Neutrophil (primary cell): ENCODE results near the gene ANAPC16.
A peak's percentile ranks its signal among the peaks of the same experiment; 100 is the strongest.

Experiments used
- H3K27ac ChIP-seq: fragments of 200-600 bp; sonication (generic); 2 replicates; pipeline ENCODE4 v1.5.1; 2016; ENCODE audit warnings: mild to moderate bottlenecking, moderate library complexity
- H3K27me3 ChIP-seq: fragments of 200-600 bp; sonication (generic); 2 replicates; pipeline ENCODE4 v1.6.0; 2016; ENCODE audit warnings: mild to moderate bottlenecking
- H3K36me3 ChIP-seq: fragments of 200-600 bp; sonication (generic); 2 replicates; pipeline ENCODE4 v1.5.1; 2017
- H3K4me1 ChIP-seq, 2 experiments: fragments of 200-600 bp in 1 of 2; sonication (generic) in 1 of 2; 1 replicate in 1 of 2; 2 replicates in 1 of 2; pipeline versions ENCODE4 v1.5.1 to v1.6.1; 2013 to 2016; ENCODE audit warnings: low read depth in 1 of 2, low read length in 1 of 2, mild to moderate bottlenecking in 1 of 2, moderate library complexity in 1 of 2; ENCODE audit not compliant: control insufficient read depth in 1 of 2, insufficient read depth in 1 of 2
- H3K4me3 ChIP-seq, 2 experiments: fragments of 200-600 bp in 1 of 2; sonication (generic) in 1 of 2; 1 replicate in 1 of 2; 2 replicates in 1 of 2; pipeline ENCODE4 v1.5.1; 2013 to 2016; ENCODE audit warnings: low read depth in 1 of 2, low read length in 1 of 2, mild to moderate bottlenecking in 1 of 2, moderate library complexity in 1 of 2
- H3K9me3 ChIP-seq: fragments of 200-600 bp; sonication (generic); 2 replicates; pipeline ENCODE4 v1.5.1; 2016
- TF ChIP-seq, protein P1 (sequence below): fragments of 200-600 bp; sonication (generic); IDR thresholded peaks from 2 replicates; pipeline ENCODE4 v1.5.1; 2016; ENCODE audit warnings: antibody characterized with exemption

The ANAPC16 gene

DNA sequence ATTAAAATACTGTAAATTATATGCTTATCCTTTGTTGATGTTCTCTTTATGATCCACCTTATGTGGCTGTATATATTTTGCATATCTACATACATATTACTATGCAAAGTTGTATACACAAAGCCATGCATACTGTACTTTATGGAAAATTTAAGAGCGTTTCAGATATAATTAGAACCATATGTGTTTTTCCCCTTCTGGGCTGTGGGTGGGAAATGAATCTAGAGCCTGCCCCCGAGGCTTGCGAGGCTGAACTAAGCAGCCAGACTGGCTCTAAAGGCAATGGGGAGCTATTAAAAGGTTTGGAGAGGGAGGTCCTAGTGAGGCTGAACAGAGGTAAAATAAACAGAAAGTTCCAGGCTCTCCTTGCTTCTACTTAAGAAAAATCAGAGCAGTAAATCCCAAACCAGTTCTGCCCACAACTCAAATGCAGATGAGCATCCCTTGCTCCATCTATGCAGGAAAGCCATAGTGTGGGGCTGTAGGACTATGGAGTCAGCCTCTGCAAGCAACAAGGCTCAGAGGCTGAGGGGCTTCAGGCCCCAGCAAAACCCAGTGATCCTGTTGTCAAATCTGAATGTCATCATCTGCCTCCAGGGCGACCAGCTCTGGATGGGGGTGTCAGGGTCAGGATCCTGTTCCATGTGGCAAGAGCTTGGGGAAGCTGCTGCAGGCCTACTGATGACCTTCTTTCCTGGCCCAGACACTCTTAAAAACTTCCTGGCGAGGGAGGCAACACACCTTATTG, 43.9 kb downstream of the ANAPC16 start:
- TF ChIP-seq, protein P1, sequence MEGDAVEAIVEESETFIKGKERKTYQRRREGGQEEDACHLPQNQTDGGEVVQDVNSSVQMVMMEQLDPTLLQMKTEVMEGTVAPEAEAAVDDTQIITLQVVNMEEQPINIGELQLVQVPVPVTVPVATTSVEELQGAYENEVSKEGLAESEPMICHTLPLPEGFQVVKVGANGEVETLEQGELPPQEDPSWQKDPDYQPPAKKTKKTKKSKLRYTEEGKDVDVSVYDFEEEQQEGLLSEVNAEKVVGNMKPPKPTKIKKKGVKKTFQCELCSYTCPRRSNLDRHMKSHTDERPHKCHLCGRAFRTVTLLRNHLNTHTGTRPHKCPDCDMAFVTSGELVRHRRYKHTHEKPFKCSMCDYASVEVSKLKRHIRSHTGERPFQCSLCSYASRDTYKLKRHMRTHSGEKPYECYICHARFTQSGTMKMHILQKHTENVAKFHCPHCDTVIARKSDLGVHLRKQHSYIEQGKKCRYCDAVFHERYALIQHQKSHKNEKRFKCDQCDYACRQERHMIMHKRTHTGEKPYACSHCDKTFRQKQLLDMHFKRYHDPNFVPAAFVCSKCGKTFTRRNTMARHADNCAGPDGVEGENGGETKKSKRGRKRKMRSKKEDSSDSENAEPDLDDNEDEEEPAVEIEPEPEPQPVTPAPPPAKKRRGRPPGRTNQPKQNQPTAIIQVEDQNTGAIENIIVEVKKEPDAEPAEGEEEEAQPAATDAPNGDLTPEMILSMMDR, result no peak

DNA sequence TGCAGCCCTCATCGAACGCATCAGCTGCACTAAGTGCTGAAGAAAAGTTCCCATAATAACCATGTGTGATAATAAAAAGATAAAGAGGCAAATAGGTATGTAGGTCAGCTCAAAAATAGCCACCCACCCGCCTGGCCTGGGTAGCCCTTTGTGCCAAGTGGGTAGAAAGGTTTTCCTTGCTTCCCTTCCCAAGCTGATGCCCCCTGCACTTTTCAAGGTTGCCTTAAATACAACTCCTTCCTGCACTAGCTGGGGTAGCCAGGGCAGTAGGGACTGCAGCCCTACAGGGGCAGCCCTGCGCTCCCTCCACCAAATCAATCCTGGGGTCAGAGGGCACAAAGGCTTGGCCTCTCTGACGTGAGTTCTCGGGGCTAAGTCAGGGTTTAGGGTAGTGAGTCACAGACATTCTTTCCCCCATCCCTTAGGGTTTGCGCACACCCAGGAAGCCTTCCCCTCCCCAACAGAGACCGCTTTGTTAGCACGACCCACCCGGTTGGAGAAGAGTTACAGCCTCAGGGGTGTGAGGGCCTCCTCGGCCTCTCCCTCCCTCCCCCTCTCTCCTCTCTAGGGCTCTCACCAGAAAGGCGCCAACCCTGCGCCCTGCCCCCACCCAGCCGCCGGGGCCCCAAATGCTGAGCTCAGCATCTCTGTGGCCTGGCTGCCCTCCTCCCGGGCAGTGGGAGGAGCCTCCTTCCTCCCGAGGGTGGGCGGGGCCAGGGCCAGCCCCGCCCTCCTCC, 44.6 kb downstream of the ANAPC16 start:
- Histone ChIP-seq H3K9me3 (no peaks in the 10 kb centered on the region), H3K27me3 (no peaks in the 10 kb centered on the region), H3K4me3 (peak overlapping the region; percentile 62 to 65), H3K4me1 (peaks cover 21 to 28% of the 10 kb centered on the region in 2 experiments), H3K36me3 (no peaks in the 10 kb centered on the region), H3K27ac (peak overlapping the region; percentile 22)
- TF ChIP-seq, protein P1, result no peak

More for the DNA sequence above, 43.9 kb downstream of the ANAPC16 start:
- no peak overlapping the region for H3K27ac ChIP-seq
- peaks cover 29 to 35% of the 10 kb centered on the region in 2 experiments for H3K4me1 ChIP-seq
- H3K27me3 ChIP-seq, result no peaks in the 10 kb centered on the region
- H3K36me3 ChIP-seq, result no peaks in the 10 kb centered on the region
- H3K9me3 ChIP-seq, result no peaks in the 10 kb centered on the region
- H3K4me3 ChIP-seq, result no peak overlapping the region

DNA sequence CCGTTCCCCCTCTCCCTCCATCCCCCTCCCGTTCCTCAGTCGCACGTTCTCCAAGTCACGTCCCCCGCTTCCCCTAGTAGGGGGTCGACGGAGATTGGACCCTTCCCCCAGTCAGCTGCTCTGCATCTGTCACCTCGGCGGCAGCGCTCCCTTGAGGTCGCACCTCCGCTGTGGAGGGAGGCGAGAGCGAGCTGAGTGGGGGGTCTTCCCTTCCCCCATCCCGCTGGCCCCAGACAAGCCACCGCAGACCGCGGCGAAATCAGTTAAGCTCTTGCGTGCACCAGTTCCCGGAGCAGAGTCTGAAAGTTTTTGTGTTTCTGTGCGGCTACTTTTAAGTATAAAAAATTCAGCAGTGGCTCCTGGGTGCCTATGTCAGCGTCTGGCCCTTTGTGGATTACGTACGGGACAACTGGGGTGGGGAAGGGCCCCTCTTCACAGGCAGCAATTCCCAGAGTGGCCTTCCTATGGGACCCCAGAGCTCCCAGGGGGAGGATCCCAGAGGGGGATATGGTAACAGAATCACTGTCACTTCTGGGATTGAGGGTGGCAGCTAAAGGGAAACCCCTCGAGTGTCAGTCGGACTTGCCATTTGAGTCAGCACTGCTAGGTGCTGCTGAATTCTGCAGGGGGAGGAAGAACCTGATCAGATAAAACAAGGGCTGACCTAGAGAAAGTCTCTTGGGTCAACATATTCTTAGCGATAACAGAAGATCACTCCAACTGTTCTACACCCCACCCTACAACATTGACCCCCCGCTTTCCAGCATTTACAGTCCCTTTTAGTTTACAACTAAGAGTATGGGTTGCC, 45.4 kb downstream of the ANAPC16 start:
- H3K36me3 ChIP-seq, result no peaks in the 10 kb centered on the region
- peak overlapping the region; percentile 22 for H3K27ac ChIP-seq
- TF ChIP-seq, protein P1, result no peak
- peak overlapping the region; percentile 62 to 65 for H3K4me3 ChIP-seq
- H3K27me3 ChIP-seq, result no peaks in the 10 kb centered on the region
- no peaks in the 10 kb centered on the region for H3K9me3 ChIP-seq
- peaks cover 21 to 28% of the 10 kb centered on the region in 2 experiments for H3K4me1 ChIP-seq

DNA sequence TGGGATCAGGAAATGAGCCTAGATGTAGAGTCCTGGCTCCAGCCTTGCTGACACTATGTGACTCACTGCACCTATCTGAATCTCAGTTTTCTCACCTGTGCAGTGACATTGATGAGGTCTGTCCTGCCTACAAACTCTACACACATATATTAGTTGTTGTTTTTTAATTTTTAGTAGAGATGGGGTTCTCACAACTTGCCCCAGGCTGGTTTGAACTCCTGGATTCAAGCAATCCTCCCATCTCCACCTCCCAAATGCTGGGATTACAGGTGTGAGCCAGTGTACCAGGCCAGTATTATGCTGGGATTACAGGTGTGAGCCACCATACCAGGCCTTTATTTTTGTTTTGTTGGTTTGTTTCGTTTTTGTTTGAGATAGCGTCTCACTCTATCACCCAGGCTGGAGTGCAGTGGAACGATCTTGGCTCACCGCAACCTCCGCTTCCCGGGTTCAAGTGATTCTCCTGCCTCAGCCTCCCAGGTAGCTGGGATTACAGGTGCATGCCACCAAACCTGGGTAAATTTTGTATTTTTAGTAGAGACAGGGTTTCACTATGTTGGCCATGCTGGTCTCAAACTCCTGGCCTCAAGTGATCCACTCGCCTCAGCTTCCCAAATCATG, 46.1 kb downstream of the ANAPC16 start:
- Histone ChIP-seq H3K9me3 (no peaks in the 10 kb centered on the region), H3K36me3 (no peaks in the 10 kb centered on the region), H3K4me1 (peaks cover 20 to 27% of the 10 kb centered on the region in 2 experiments), H3K27me3 (no peaks in the 10 kb centered on the region), H3K4me3 (no peak overlapping the region), H3K27ac (no peak overlapping the region)
- TF ChIP-seq, protein P1, result no peak

DNA sequence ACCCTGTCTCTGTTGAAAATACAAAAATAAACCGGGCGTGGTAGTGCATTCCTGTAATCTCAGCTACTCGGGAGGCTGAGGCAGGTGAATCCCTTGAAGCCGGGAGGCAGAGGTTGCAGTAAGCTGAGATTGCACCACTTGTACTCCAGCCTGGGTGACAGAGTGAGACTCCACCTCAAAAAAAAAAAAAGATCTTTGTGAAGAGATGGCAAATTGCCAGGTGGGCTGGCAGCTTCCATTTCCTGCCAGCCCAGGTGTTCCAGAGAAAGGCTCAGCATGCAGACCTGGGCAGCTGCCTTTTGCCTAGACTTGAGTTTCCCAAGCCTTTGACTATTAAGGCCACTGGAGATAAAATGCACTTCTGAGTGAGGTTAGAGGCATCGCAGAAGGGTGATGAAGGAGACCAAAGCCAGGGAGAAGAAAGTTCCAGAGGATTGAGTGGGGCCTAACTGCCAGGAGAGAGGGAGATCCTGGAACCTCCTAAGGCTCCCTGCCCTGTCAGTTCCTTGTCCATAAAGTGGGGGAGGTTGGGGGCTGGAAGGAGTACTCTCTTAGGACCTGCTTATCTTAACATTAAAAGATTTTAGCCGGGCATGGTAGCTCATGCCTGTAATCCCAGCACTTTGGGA, 47.9 kb downstream of the ANAPC16 start:
- TF ChIP-seq, protein P1, result no peak
- Histone ChIP-seq H3K4me1 (peaks cover 14 to 18% of the 10 kb centered on the region in 2 experiments), H3K27ac (no peak overlapping the region), H3K27me3 (no peaks in the 10 kb centered on the region), H3K36me3 (no peaks in the 10 kb centered on the region), H3K9me3 (no peaks in the 10 kb centered on the region), H3K4me3 (no peak overlapping the region)
